T-cell (primary cell): Measurements from ENCODE around the gene CCNK. TPM values are rescaled to one million over a fixed set of nuclear protein-coding genes. Genes with fewer than 3 reads are reported as not detected.

Source experiments
- ATAC-seq, 4 experiments: fragments of 200-7000 bp in 3 of 4; fragments of 150-1000 bp in 1 of 4; cut with Tn5 transposase; replicated peaks in 1 of 4; 1 replicate in 3 of 4; 2 replicates in 1 of 4; pipeline ENCODE4 v1.10.0; 2021; ENCODE audit warnings: moderate library complexity in 3 of 4, mild to moderate bottlenecking in 2 of 4, moderate number of reproducible peaks in 1 of 4
- CTCF ChIA-PET, 2 donors: fragments of 300-600 bp; sonication (Branson Sonifier 250); formaldehyde crosslinking; loops; one replicate each; lab custom pipeline; 2022; ENCODE audit warnings: antibody characterized with exemption in 2 of 2; lab: Charles Lee
- POLR2A ChIA-PET, 2 donors: fragments of 300-600 bp; sonication (Branson Sonifier 250); formaldehyde crosslinking; loops; one replicate each; lab custom pipeline; 2022; ENCODE audit warnings: antibody characterized with exemption in 2 of 2; lab: Charles Lee
- DNase-seq, 35 experiments: peaks; one replicate each; pipeline versions ENCODE4 v3.0.0 to v3.0.0-alpha.2; 2013 to 2023
- H3K27ac ChIP-seq: one replicate; pipeline ENCODE4 v1.5.1; 2013; ENCODE audit warnings: low read length
- H3K27me3 ChIP-seq, 2 experiments: replicated peaks in 1 of 2; 1 replicate in 1 of 2; 2 replicates in 1 of 2; pipeline versions ENCODE4 v1.6.1 to v1.7.0; 2013; ENCODE audit warnings: low read length in 1 of 2, mixed read lengths in 1 of 2; ENCODE audit not compliant: control insufficient read depth in 2 of 2, insufficient read depth in 2 of 2; ENCODE audit errors: extremely low read depth in 1 of 2
- H3K36me3 ChIP-seq, 2 donors: 1 replicate in 1 of 2; 2 replicates in 1 of 2; pipeline versions ENCODE4 v1.6.1 to v1.7.0; 2013; ENCODE audit warnings: low read length in 1 of 2; ENCODE audit not compliant: control insufficient read depth in 2 of 2, insufficient read depth in 1 of 2; ENCODE audit errors: extremely low read depth in 1 of 2
- H3K4me1 ChIP-seq, 2 experiments: 1 replicate in 1 of 2; 2 replicates in 1 of 2; pipeline versions ENCODE4 v1.6.1 to v1.7.0; 2013; ENCODE audit warnings: low read length in 2 of 2, mixed read lengths in 1 of 2; ENCODE audit not compliant: insufficient read depth in 2 of 2, control insufficient read depth in 1 of 2; ENCODE audit errors: extremely low read depth in 1 of 2
- H3K4me3 ChIP-seq, 2 donors: 1 replicate in 1 of 2; 2 replicates in 1 of 2; pipeline versions ENCODE4 v1.5.1 to v1.7.0; 2013; ENCODE audit warnings: mild to moderate bottlenecking in 2 of 2, low read length in 1 of 2, moderate library complexity in 1 of 2; ENCODE audit not compliant: control insufficient read depth in 1 of 2; ENCODE audit errors: extremely low read depth in 1 of 2
- H3K9me3 ChIP-seq: 2 replicates; pipeline ENCODE4 v1.7.0; 2013
- H3K27ac Mint-ChIP-seq, 2 donors: one replicate each; pipeline ENCODE4 v1.8.0; 2020 to 2021; ENCODE audit warnings: mild to moderate bottlenecking in 2 of 2, mixed read lengths in 2 of 2
- H3K27me3 Mint-ChIP-seq, 2 donors: one replicate each; pipeline ENCODE4 v1.8.0; 2021 to 2022; ENCODE audit warnings: mixed read lengths in 2 of 2
- H3K36me3 Mint-ChIP-seq: one replicate; pipeline ENCODE4 v1.8.0; 2021; ENCODE audit warnings: mixed read lengths
- H3K4me1 Mint-ChIP-seq, 3 donors: one replicate each; pipeline ENCODE4 v1.8.0; 2020 to 2022; ENCODE audit warnings: mixed read lengths in 3 of 3, mild to moderate bottlenecking in 1 of 3
- H3K4me3 Mint-ChIP-seq, 3 donors: one replicate each; pipeline ENCODE4 v1.8.0; 2020 to 2022; ENCODE audit warnings: mild to moderate bottlenecking in 3 of 3, mixed read lengths in 3 of 3, moderate library complexity in 3 of 3
- H3K9me3 Mint-ChIP-seq, 3 donors: one replicate each; pipeline ENCODE4 v1.8.0; 2020 to 2022; ENCODE audit warnings: mixed read lengths in 3 of 3
- WGBS: methylation state at CpG from one replicate; pipeline ENCODE4 v1.1.5; 2013; ENCODE audit warnings: missing lambda C conversion rate; ENCODE audit not compliant: insufficient coverage; 5-methylcytosine and 5-hydroxymethylcytosine counted together
- total RNA-seq, 35 experiments: library from RNA in 6 of 35; stranded (reverse) in 6 of 35; fragments of 120-200 nt in 1 of 35; gene quantifications; one replicate each; pipeline versions ENCODE4 v1.2.1 to v1.2.4 and lab custom pipeline; 2013 to 2026

The CCNK gene
- total RNA-seq, 5 donors from 2014 or later (not counting 1 experiment from before 2014, with no cell fraction given) = 61.8 to 138 (median 74.6) TPM

GRCh38 chr14:99543985-99544384 is 62.8 kb downstream of the CCNK start:
- 90% methylated on average over 12 of the region's 12 CpGs for WGBS
- Mint-ChIP-seq H3K9me3 (no peaks in the 10 kb centered on the region), H3K36me3 (no peaks in the 10 kb centered on the region), H3K27me3 (peaks cover 0 to 2% of the 10 kb centered on the region in 2 donors), H3K4me1 (peaks cover 7 to 9% (median 7%) of the 10 kb centered on the region in 3 donors), H3K27ac (no peak overlapping the region), H3K4me3 (no peak overlapping the region)
- Histone ChIP-seq H3K4me1 (peaks cover 0 to 7% of the 10 kb centered on the region in 2 experiments), H3K36me3 (no peaks in the 10 kb centered on the region), H3K27me3 (peaks cover 0 to 2% of the 10 kb centered on the region in 2 experiments), H3K9me3 (no peaks in the 10 kb centered on the region), H3K4me3 (no peak overlapping the region), H3K27ac (no peak overlapping the region)
- ChIA-PET POLR2A (no interaction called here), CTCF (no interaction called here)
- ATAC-seq (no peak), DNase-seq (no peak)

- peaks cover 7 to 9% (median 7%) of the 10 kb centered on the region in 3 donors for H3K4me1 Mint-ChIP-seq
- no peaks in the 10 kb centered on the region for H3K9me3 ChIP-seq
- DNase-seq (no peak), ATAC-seq (no peak)
- H3K36me3 Mint-ChIP-seq = no peaks in the 10 kb centered on the region
- H3K27me3 Mint-ChIP-seq = peaks cover 0 to 2% of the 10 kb centered on the region in 2 donors
- peaks cover 0 to 2% of the 10 kb centered on the region in 2 experiments for H3K27me3 ChIP-seq
- H3K36me3 ChIP-seq = no peaks in the 10 kb centered on the region
- CTCF ChIA-PET = no interaction called here
- H3K4me3 Mint-ChIP-seq = no peak overlapping the region
- no peak overlapping the region for H3K27ac ChIP-seq
- no peak overlapping the region for H3K4me3 ChIP-seq
- H3K9me3 Mint-ChIP-seq = no peaks in the 10 kb centered on the region
- WGBS = 74% methylated on average over 8 of the region's 11 CpGs
- H3K4me1 ChIP-seq = peaks cover 0 to 7% of the 10 kb centered on the region in 2 experiments
- POLR2A ChIA-PET = no interaction called here
- H3K27ac Mint-ChIP-seq = no peak overlapping the region
Measured at GRCh38 chr14:99544991-99545390, 63.8 kb downstream of the CCNK start.

- no peak overlapping the region for H3K4me3 Mint-ChIP-seq
- ATAC-seq = no peak
Measured at GRCh38 chr14:99545586-99545985, 64.4 kb downstream of the CCNK start.

GRCh38 chr14:99546234-99546879 is 65.1 kb downstream of the CCNK start:
- H3K27me3 ChIP-seq = no peaks in the 10 kb centered on the region
- no peak overlapping the region for H3K4me3 ChIP-seq
- Mint-ChIP-seq H3K9me3 (no peaks in the 10 kb centered on the region), H3K36me3 (no peaks in the 10 kb centered on the region), H3K27ac (no peak overlapping the region), H3K4me3 (no peak overlapping the region), H3K4me1 (peaks cover 5 to 8% (median 8%) of the 10 kb centered on the region in 3 donors), H3K27me3 (peaks cover 0 to 2% of the 10 kb centered on the region in 2 donors)
- H3K36me3 ChIP-seq = no peaks in the 10 kb centered on the region
- ATAC-seq (no peak), DNase-seq (no peak)
- H3K9me3 ChIP-seq = no peaks in the 10 kb centered on the region
- no peak overlapping the region for H3K27ac ChIP-seq
- 80% methylated on average over 7 of the region's 13 CpGs for WGBS
- POLR2A ChIA-PET = no interaction called here
- CTCF ChIA-PET = no interaction called here
- peaks cover 0 to 7% of the 10 kb centered on the region in 2 experiments for H3K4me1 ChIP-seq

More at GRCh38 chr14:99545586-99545985, 64.4 kb downstream of the CCNK start:
- no peaks in the 10 kb centered on the region for H3K36me3 ChIP-seq
- Mint-ChIP-seq H3K27me3 (peaks cover 0 to 2% of the 10 kb centered on the region in 2 donors), H3K9me3 (no peaks in the 10 kb centered on the region), H3K36me3 (no peaks in the 10 kb centered on the region), H3K4me1 (peaks cover 7 to 9% (median 9%) of the 10 kb centered on the region in 3 donors), H3K27ac (no peak overlapping the region)
- peaks cover 0 to 7% of the 10 kb centered on the region in 2 experiments for H3K4me1 ChIP-seq
- POLR2A ChIA-PET = no interaction called here
- H3K27me3 ChIP-seq = peaks cover 0 to under 1% of the 10 kb centered on the region in 2 experiments
- CTCF ChIA-PET = interaction anchor here in 1 of 2 donors (0.6 kb wide), 1 partner anchor 1440 kb away, joined by 4 read pairs; no protein-coding TSS in a partner anchor
- no peak overlapping the region for H3K4me3 ChIP-seq
- WGBS = 96% methylated on average over 4 of the region's 6 CpGs
- H3K27ac ChIP-seq = no peak overlapping the region
- no peak for DNase-seq
- no peaks in the 10 kb centered on the region for H3K9me3 ChIP-seq

GRCh38 chr14:99548255-99548654 is 67.0 kb downstream of the CCNK start:
- ATAC-seq (no peak), DNase-seq (no peak)
- Histone ChIP-seq H3K4me1 (no peaks in the 10 kb centered on the region), H3K9me3 (no peaks in the 10 kb centered on the region), H3K27ac (no peak overlapping the region), H3K4me3 (no peak overlapping the region), H3K36me3 (no peaks in the 10 kb centered on the region), H3K27me3 (no peaks in the 10 kb centered on the region)
- ChIA-PET POLR2A (no interaction called here), CTCF (no interaction called here)
- Mint-ChIP-seq H3K4me1 (peaks cover 0 to 8% (median 3%) of the 10 kb centered on the region in 3 donors), H3K9me3 (no peaks in the 10 kb centered on the region), H3K36me3 (no peaks in the 10 kb centered on the region), H3K27me3 (peaks cover 0 to 2% of the 10 kb centered on the region in 2 donors), H3K27ac (no peak overlapping the region), H3K4me3 (no peak overlapping the region)
- WGBS = 88% methylated on average over 13 of the region's 18 CpGs

- Histone ChIP-seq H3K4me3 (no peak overlapping the region), H3K27me3 (no peaks in the 10 kb centered on the region), H3K4me1 (no peaks in the 10 kb centered on the region), H3K36me3 (no peaks in the 10 kb centered on the region), H3K27ac (no peak overlapping the region), H3K9me3 (no peaks in the 10 kb centered on the region)
- ChIA-PET POLR2A (no interaction called here), CTCF (no interaction called here)
- Mint-ChIP-seq H3K36me3 (no peaks in the 10 kb centered on the region), H3K27me3 (peaks cover 0 to 2% of the 10 kb centered on the region in 2 donors), H3K9me3 (no peaks in the 10 kb centered on the region), H3K27ac (no peak overlapping the region), H3K4me1 (peaks cover 0 to 8% (median 3%) of the 10 kb centered on the region in 3 donors), H3K4me3 (no peak overlapping the region)
- DNase-seq = no peak
- ATAC-seq = no peak
- 87% methylated on average over 5 of the region's 10 CpGs for WGBS
Measured at GRCh38 chr14:99548871-99549515, 67.8 kb downstream of the CCNK start.
